NCI-H1417 (cell line): ENCODE measurements around the gene ZBTB38.

ENCODE experiments used
- DNase-seq, 3 experiments: peaks; one replicate each; lab custom pipeline; 2025; lab: John Stamatoyannopoulos, UW

The ZBTB38 gene, protein sequence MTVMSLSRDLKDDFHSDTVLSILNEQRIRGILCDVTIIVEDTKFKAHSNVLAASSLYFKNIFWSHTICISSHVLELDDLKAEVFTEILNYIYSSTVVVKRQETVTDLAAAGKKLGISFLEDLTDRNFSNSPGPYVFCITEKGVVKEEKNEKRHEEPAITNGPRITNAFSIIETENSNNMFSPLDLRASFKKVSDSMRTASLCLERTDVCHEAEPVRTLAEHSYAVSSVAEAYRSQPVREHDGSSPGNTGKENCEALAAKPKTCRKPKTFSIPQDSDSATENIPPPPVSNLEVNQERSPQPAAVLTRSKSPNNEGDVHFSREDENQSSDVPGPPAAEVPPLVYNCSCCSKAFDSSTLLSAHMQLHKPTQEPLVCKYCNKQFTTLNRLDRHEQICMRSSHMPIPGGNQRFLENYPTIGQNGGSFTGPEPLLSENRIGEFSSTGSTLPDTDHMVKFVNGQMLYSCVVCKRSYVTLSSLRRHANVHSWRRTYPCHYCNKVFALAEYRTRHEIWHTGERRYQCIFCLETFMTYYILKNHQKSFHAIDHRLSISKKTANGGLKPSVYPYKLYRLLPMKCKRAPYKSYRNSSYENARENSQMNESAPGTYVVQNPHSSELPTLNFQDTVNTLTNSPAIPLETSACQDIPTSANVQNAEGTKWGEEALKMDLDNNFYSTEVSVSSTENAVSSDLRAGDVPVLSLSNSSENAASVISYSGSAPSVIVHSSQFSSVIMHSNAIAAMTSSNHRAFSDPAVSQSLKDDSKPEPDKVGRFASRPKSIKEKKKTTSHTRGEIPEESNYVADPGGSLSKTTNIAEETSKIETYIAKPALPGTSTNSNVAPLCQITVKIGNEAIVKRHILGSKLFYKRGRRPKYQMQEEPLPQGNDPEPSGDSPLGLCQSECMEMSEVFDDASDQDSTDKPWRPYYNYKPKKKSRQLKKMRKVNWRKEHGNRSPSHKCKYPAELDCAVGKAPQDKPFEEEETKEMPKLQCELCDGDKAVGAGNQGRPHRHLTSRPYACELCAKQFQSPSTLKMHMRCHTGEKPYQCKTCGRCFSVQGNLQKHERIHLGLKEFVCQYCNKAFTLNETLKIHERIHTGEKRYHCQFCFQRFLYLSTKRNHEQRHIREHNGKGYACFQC (N-terminal part only)

DNA sequence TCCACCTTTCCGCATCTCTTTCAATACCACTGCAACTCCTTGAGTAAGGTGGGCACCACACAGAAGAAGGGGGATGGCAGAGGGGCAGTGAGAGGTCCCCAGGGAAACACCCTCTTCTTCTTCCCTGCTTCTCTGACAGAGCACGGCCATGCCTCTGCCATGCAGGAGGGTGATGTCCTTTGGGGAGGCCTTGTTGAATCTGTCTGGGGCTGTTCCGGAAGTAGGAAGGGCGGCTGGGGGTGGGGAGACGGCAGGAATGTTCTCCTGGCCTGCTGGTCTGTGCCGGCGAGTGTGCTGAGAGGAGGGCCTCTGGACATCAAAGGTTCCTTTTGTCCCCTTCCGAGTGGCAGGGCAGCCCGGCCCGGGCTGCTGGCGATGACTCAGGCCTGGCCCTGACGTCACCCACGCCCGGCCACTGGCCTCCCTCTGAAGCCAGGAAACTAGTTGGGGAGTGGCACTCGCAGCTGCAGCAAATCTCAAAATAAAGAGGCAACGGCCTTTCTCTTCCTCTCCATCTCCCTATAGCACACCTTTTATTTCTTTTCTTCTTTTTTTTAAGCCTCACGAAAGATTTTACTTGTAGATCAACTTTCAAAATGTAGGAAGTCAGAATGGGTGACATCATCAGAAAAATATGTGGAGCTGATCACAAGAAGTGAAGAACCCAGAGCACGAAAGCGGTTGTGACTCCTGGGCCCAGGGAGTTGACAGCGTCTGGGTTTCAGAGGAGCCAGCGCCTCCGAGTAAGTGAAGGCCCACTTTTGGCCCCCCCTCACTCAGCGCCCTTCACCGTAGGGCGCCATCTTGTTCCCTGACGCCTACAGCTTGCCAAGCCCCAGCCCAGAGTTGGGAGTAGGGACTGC, at the start of gene ZBTB38:
Gene ZBTB38 (plus strand): TSS at position 443 of the 863 bp plus-strand sequence. CDS start 73,885 bp downstream, outside the sequence.
- DNase-seq = no peak

DNA sequence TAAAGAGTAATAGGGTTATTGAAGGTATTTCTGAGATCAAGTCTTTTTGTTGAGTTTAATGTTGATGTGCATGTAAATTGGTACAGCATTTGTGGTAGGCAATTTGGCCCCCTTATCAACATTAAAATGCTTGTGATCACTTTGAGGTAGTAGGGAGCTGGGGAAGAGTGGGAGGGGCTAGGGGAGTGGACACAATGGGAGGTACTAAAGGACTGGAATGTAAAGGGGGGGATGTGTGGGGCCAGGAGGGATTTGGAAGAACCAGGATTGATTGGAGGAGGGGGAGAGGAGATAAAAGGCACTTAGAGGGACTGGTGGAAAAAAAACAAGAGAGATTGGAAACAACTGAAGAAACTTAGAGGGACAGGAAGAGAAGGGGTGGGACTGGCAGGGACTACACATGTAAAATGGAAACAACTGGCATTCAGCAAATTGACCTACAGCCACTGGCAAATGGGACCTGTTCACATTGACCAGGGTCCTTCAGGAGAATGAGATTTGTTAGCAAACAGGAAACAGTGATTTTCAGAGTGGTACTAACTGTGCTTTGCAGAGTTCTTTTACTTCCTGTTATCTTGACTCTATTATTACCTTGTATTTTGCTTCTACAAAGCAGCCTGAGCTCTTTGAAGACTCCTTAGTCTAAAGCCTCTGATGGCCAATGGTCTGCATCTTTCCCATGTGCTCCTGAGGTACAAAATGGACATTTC, 47.8 kb upstream of the ZBTB38 start:
- DNase-seq = no peak

DNA sequence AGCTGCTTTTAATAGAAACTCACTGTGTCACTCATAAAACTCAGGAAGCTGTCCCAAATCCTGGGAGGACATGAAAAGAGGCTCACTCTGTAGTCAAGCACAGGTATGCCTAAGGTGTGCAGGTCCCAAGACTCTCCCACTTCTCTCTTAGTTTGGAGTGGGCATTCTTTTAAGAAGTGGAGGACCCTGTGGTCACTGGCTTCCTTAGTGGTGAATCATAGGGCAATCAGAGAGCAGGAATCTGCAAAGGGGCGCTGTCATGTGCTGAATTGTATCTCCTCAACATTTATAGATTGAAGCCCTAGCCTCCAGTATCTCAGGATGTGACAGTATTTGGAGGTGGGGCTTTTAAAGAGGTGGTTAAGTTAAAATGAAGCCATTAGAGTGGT, 47.2 kb upstream of the ZBTB38 start:
- DNase-seq = no peak

DNA sequence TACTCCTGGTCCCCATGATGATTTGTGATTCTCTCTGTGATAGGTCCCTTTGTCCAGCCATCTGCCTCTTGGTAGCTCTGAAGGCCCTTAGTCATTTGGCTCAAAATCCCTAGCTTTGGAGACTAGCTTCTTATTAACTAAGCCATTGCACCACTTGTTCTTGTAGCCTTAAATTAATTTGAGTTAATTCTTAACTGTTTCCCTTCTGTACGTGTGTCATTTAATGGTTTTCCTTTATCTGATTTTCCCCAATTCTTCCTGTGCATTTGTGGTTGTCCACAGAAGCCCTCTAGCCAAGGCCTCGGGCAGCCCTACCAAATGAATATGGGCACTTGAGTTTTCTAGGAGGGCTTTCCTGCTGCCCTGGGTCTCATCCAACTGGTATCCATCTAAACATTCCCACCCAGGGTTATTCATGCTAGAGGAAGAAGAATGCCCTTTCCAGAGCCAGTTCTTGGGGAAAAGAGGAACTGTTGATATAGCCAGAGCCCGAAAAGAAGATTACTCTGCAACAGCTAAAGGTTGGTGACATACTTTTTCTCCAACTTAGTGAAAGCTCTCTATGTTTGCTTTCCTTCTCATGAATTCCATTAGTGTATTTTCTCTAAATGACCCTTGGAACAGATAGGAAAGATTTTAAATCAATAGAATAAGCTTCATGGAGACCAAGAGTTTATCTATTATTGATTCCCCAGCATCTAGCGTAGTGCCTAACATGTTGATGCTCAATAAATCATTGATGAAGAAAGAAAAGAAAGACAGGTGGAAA, 44.2 kb upstream of the ZBTB38 start:
- DNase-seq = no peak

DNA sequence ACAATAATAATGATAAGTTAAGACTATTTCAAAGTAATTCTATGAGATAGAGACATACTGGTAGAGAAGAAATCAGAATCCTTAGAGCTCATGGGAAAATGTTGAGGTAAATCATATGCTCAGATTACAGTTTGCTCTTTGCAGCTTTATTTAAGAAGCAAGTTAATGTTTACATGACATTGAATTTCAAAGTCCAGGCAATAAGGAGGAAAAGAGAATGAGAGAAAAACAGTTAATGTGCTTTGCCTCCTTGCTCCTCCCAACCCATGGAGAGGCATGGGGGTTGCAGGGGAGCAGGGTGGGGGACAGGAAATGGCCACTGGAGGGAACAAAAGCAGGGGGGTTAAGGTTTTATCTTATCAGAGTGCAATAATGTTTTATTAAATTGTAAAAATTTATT, 42.2 kb upstream of the ZBTB38 start:
- no peak for DNase-seq

DNA sequence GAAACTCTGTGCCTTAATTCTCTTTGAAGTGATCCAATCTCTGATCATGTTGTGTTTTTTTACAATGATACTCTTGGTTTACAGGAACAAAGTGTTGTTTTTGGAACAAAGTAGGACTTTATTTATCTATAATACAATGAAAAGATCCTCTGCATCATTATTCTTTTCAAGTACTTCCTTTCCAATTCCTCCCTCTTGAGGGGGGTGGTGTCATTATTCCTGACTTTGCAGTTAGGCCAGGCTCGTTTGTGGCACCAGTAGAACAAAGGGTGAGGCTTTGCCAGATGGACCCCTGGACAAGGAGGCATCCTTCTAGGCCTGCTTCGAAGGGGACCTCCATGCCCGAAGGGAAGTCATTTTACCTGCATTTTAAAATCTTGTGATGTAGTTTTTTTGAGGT, 41.7 kb upstream of the ZBTB38 start:
- no peak for DNase-seq

DNA sequence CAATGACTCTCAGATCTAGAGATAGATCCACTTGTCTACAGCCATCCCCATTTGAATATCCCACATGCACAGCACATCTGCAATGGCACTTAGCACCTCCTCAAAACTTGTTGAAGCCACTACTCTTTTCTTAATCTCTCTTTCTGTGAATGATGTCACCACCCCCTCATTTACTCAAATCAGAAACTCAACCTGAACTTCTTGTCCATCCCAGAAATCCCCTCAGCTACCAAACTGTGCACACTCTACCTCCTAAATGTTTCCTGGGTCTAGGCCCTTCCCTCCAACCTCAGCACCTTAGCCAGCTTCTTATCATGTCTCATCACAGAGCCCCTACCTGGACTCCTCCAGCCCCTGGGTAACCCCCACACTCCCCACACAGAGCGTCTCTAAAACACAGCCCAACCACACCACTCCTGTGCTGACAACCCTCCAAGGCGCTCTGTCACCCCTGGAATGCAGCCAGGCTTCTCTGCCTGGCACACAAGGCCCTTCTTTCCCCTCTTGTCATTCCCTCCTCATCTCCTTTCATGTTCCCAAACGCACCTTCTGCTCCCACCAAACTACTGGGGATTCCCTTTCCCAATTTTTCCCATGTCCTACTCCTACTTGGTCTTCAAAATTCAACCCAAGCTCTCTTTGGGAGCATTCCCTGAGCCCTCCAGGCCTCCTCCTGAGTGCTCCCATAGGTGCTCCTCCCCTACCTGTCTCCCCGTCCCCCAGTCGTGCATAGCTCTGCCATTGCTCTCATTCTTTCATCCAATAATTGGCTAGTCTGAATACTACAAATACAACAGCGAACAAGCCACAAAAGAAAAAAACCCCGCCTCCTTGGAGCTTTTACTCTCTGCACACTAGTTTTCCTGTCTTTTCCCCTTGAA, 39.8 kb upstream of the ZBTB38 start:
- DNase-seq = no peak

DNA sequence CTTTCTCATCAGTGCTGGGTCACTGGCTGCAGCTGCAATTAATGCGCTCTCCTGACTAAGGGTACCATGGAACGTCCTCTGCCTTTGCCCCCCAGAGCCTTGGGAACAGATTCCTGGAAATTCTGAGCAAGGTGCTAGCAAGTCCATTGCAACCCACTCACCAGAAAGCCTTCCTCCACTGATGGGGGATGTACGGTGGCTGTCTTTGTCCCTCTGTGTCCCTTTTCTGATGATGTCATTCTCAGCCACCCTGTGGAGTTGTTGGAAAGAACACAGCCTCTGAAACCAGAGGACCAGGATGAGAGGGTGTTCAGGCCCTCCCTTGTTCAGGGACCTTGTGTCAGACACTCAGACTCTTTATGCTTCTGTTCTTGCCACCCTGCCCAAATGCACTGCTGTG, 38.1 kb upstream of the ZBTB38 start:
- no peak for DNase-seq

DNA sequence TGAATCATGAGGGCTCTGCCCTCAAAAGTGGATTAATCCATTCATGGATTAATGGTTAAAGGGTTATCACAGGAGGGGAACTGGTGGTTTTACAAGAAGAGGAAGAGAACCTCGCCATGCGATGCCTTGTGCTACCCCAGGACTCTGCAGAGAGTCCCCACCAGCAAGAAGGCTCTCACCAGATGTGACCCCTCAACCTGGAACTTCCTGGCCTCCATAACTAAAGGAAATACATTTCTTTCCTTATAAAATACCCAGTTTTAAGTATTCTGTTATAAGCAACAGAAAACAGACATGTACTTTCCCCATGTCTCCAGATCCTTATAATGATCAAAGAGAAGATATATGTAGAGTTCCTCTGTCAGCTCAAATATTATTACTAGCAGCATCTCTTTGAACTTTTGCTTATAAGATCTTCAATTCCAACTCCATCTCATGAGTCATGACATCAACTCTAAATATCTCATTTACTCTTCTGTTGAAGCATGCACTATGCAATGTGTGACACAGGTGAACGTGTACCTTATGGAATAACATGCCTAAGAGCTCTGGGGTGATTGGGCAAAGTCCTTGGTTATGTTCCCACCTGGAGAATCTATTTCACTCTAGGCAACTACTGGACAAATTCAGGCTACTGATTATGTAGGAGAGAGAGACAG, 37.5 kb upstream of the ZBTB38 start:
- no peak for DNase-seq

DNA sequence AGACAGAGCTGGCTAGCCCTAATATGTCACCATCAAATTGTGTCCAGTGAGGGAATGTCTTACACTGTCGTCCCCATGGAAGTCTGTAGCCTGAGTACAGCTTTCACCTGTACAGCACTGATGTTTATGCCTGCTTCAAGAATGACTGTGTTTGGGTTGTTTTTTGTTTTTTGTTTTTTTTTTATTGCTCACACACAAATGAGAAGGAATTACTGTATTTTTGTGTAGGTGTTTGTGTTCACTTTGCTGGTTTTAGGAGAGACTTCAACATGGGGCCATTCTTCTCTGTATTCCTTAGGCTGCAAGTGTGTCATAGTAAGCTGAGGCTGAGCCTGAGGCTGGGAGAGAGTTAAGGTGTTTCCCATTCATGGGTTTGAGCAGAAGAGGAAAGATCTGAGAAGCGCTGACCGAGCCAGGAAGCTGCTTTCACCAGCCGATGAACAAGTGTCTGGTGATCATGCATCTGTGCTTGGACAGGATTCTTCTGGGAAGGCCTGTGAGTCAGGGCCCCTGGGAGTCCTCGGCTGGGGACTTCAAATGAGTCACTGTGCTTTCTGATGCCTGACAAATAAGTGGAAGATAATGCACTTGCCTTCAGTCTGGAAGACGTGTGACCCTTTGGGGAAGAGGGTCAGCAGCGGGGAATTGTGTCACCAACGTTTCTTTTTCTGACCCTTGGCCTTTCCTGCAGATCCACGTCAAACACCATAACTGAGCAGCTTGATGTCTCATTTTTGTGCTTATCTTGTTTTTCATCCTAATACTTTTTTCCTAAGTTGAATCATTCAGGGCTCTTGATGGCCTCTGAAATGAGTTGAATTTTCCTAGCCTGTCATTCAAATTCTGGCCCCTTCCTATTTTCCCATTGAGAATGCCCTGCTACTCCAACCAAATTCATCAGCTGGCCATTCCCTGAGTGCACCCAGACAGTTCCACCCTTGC, 36.7 kb upstream of the ZBTB38 start:
- no peak for DNase-seq

DNA sequence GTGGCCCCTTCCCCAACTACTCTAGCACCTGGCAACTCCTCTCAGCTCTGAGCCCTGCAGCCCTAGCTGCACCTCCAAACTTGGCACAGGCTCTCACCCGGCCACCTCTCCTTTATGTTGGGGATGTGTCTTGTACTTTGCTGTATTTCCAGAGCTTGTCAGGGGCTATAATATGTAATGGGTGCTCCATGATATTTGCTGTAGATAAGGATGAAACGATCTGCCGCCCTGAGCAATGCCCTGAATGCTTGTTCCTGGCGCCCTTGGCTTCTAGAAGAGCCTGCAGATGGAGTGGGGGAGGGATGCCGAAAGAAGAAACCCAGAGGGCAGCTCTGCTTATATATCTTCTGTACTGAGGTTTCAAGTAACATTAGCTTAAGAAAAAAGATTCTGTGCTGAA, 35.9 kb upstream of the ZBTB38 start:
- DNase-seq = no peak

DNA sequence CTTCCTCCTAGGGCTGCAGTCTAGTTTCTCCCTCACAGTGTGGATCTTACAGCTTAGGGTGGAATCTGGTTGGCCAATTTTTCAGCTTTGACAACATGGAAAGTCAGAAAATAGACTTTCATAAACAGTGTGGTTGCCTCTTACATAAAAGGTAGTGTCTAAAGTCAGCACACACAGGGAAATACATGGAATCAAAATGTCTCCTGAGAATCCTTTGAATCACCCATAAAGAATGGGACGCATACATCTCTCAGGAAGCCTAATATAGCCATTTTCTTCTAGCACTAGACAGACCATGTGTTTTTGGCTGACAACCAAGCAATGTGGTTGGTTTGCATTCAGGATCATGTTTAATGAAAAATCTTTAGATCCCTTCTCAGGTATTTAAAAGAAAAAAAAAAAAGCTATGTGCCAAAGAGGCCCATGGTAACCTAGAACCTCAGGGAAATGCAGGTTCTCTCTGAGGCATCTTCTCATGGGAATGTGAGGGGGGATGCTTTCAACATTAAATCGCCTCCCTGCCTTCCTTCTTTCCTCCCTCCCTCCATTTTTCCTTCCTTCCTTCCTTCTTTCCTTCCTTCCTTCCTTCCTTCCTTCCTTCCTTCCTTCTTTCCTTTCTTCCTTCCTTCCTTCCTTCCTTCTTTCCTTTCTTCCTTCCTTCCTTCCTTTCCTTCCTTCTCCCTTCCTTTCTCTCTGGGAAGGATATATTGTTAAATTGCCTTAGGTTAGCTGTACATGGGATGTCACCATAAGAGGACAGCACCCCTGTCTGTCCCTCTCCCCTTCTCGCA, 34.3 kb upstream of the ZBTB38 start:
- DNase-seq = no peak

DNA sequence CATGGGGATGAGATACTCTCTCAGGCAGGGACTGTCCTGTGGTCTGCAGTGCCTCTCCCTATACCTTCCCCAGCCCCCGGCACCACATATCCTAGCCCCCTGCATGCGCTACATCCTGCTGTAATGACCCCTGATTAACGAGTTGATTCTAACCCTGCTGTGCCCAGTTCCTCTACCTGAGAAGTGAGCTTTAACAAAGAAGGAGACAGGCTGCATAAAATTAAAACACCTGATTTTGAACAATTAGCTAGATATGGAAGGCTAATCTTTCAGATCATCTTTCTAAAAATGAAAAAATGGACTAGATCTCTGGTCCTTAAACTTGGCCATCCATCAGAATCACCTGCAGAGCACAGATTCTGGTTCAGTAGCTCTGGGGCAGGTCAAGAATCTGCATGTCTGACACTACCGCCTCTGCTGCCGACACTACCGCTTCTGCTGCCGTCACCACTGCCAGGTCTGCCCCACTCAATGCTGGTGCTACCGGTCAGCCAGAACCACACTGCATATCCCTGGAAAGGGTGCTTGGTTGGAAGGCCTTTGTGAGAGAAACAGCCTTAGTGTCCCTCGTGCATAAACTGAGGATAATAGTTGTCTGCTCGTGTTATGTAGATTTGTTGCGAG, 33.6 kb upstream of the ZBTB38 start:
- no peak for DNase-seq

DNA sequence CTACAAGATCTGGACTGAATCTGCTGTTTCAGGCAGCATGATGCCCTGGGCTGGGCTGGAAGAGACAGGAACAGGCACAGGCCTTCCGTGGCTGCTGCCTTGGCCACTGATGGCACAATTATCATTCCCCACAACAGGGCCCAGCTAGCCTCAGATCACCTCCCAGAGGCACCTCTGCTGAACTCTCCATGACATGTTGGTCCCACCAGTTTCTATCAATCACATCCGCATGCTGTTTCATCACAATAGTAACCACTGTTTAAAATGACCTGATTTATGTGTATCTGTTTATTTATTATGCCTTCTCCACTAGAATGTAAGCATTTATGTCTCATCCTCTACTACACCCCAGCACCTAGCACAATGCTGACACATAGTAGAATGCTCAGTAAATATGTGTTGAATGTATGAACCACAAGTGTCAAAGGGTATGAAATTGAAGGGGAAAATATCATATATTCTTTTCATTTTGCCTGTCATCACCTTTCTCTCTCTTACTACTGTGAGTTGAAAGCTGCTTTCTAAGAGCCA, 32.7 kb upstream of the ZBTB38 start:
- no peak for DNase-seq

DNA sequence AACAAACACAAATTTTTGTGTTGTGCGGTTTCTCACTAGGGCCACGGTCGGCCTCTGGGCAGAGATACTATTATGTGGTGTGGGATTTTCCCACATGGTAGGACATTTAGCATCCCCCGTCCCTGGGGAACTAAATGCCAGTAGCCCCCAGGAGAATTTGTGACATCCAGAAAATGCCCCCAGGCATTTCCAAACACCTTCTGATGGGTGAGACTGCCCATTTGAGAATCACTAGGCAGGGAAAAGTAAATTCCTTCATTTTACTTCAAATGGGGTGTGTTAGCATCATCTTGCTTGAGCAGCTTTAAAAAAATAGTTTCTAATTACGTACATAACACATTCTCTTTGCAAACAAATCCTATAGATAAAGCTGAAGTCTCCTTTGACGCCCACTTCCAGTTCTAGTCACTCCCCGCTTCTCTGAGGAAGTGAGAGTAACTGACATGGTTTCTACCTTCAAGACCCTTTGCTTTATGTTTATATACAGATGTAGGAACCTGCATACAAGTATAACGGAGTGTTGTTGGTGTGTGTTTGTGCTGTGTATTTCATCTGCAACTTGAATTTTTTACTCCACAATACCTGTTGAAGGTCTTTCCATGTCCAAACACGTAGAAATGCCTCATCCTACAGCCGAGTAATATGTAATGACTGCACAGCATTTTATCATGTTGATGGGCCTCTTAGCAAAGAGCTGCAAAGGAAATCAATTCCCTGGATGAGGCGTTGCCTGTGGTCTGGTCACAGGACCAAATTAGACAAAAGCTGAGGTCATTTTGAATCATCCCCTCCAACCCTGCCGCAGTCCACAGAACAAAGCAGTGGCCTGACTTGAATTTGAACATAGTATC, 31.4 kb upstream of the ZBTB38 start:
- DNase-seq = peak in 1 of 3 experiments; percentile 13
